ENCODE measurements around the gene CA5A.
"Not testable (repeated sequence)": the region's sequence is repeated elsewhere in the genome, so short reads cannot be mapped to it uniquely, and the experiment has no call there.

GRCh38 chr16:87896924-87897520, 39.3 kb downstream of the CA5A start:
- not testable (repeated sequence) for TF ChIP-seq CTCF, POLR2A (IDR thresholded peaks at IDR 0.05)

Measured in gastroesophageal sphincter (tissue), 3 donors.